ENCODE results near the gene CDH26. TPM values are rescaled to one million over a fixed set of nuclear protein-coding genes. Genes with fewer than 3 reads are reported as not detected.

CDH26 gene
- total and polyA plus RNA-seq, 12 donors, result 0.34 to 2.4 (median 0.89) TPM

DNA sequence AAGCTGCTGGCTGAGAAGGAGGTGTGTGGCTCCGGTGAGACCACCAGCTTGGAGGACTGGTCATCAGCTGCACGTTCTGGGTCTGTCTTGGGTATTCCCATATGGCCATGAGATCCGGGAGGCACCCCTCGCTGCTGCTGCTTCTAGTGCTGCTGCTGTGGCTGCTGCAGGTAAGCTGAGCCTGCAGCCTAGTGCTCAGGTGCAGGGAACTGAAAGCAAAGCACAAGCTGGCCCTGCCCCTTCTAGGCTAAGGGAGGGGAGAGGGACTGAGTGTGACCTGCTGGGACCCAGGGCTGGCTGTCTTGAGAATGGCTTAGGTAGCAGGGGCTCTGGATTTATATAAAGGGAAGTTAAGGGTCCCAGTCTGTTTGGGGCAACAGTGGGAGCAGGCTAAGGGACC, 403 bp downstream of the CDH26 start:
- peaks cover 0 to 11% (median 0%) of the 10 kb centered on the region in 9 donors for H3K36me3 ChIP-seq
- no peak for ATAC-seq
- no peaks in the 10 kb centered on the region for H3K27me3 ChIP-seq
- H3K4me1 ChIP-seq, result peaks cover 0 to 9% (median 0%) of the 10 kb centered on the region in 9 donors
- intact Hi-C loops (cut with DNase I), result loop anchor here in 1 of 10 donors (10.0 kb wide), 1 partner anchor 96 kb away; no protein-coding TSS in a partner anchor
- no peak overlapping the region for H3K27ac ChIP-seq
- H3K4me3 ChIP-seq, result no peak overlapping the region
- TF ChIP-seq, protein P1, sequence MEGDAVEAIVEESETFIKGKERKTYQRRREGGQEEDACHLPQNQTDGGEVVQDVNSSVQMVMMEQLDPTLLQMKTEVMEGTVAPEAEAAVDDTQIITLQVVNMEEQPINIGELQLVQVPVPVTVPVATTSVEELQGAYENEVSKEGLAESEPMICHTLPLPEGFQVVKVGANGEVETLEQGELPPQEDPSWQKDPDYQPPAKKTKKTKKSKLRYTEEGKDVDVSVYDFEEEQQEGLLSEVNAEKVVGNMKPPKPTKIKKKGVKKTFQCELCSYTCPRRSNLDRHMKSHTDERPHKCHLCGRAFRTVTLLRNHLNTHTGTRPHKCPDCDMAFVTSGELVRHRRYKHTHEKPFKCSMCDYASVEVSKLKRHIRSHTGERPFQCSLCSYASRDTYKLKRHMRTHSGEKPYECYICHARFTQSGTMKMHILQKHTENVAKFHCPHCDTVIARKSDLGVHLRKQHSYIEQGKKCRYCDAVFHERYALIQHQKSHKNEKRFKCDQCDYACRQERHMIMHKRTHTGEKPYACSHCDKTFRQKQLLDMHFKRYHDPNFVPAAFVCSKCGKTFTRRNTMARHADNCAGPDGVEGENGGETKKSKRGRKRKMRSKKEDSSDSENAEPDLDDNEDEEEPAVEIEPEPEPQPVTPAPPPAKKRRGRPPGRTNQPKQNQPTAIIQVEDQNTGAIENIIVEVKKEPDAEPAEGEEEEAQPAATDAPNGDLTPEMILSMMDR (IDR thresholded peaks at IDR 0.05), result no peak
- 87 to 89% methylated on average over 4 of the region's 4 CpGs for WGBS, 2 donors
- no peak for DNase-seq
- no peaks in the 10 kb centered on the region for H3K9me3 ChIP-seq

DNA sequence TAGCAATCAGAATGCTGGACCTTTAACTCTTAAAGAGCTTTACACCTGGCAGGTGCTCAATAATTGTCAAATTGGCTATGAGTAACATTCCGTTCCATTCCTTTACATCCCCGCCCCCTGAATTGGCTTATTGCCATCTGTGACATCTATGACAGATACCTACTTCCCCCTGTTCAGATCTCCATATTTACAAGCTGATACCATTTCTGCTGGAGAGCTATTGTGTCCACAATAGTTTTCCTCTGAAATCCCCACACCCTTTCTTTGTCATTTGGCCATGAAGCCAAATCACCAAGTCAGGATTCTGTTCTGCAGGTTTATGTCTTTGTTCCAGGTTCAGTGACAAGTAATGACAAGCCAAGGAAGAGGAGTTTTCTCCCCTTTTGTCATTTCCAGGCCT, 3.2 kb downstream of the CDH26 start:
- 84 to 85% methylated on average over 2 of the region's 2 CpGs for WGBS, 2 donors
- no peak overlapping the region for H3K27ac ChIP-seq
- no peaks in the 10 kb centered on the region for H3K27me3 ChIP-seq

DNA sequence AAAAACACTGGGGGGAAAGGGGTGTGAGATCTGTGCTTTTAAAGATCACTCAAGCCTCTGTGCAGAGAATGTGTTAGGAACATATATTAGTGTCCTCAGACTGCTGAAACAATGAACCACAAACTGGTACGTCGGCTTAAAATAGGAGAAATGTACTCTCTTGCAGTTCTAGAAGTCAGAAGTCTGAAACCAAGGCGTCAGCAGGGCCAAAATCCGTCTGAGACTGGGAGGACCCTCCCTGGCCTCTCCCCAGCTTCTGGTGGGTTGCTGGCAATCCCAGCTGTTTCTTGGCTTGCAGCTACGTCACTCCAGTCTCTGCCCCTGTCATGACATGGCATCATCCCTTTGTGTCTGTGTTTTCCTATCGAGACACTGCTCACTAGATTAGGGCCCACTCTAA, 3.9 kb downstream of the CDH26 start:
- DNase-seq (no peak), ATAC-seq (no peak)
- TF ChIP-seq, protein P1 (IDR thresholded peaks at IDR 0.05), result no peak
- H3K4me1 ChIP-seq, result no peaks in the 10 kb centered on the region
- intact Hi-C loops (cut with DNase I), result loop anchor here in 1 of 10 donors (10.0 kb wide), 1 partner anchor 63 kb away; no protein-coding TSS in a partner anchor
- no peak overlapping the region for H3K27ac ChIP-seq
- H3K9me3 ChIP-seq, result no peaks in the 10 kb centered on the region
- WGBS, 2 donors, result 85 to 90% methylated on average over 6 of the region's 6 CpGs
- H3K36me3 ChIP-seq, result peaks cover 0 to 11% (median 0%) of the 10 kb centered on the region in 9 donors
- no peaks in the 10 kb centered on the region for H3K27me3 ChIP-seq
- H3K4me3 ChIP-seq, result no peak overlapping the region

More for the DNA sequence above, 3.2 kb downstream of the CDH26 start:
- ATAC-seq, result no peak
- no peak for DNase-seq
- no peaks in the 10 kb centered on the region for H3K9me3 ChIP-seq
- no peaks in the 10 kb centered on the region for H3K4me1 ChIP-seq
- TF ChIP-seq, protein P1 (IDR thresholded peaks at IDR 0.05), result no peak
- H3K36me3 ChIP-seq, result peaks cover 0 to 11% (median 0%) of the 10 kb centered on the region in 9 donors
- no peak overlapping the region for H3K4me3 ChIP-seq
- intact Hi-C loops (cut with DNase I), result loop anchor here in 1 of 10 donors (10.0 kb wide), 1 partner anchor 63 kb away; no protein-coding TSS in a partner anchor

DNA sequence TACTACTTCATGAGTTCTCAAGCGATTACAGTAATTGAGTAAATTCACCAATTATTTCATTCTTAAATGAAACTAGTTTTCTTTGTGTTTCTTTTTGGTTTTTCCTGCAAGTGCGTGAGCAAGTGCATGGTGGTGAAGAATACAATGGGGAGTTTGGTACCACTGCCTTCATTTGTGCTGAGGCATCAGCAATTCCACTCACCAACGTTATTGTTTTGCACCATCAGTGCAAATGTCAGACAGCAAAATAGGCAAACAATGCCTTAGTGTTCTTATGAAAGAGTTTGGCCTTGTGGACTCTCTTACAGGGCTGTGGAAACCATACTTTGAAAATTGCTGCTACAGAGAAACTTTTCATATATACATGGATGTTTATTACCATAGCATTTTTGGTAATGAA, 8.2 kb downstream of the CDH26 start:
- Histone ChIP-seq H3K9me3 (no peaks in the 10 kb centered on the region), H3K4me1 (peaks cover 0 to under 1% (median 0%) of the 10 kb centered on the region in 9 donors), H3K4me3 (no peak overlapping the region), H3K27me3 (no peaks in the 10 kb centered on the region), H3K36me3 (no peaks in the 10 kb centered on the region), H3K27ac (no peak overlapping the region)
- 80 to 84% methylated on average over 3 of the region's 3 CpGs for WGBS, 2 donors
- ATAC-seq (no peak), DNase-seq (no peak)
- TF ChIP-seq, protein P1 (IDR thresholded peaks at IDR 0.05), result no peak
- intact Hi-C loops (cut with DNase I), result loop anchor here in 1 of 10 donors (10.0 kb wide), 1 partner anchor 58 kb away; no protein-coding TSS in a partner anchor
